HepG2 (cell line): ENCODE data around the gene CPNE5. TPM values are rescaled to one million over a fixed set of nuclear protein-coding genes. Genes with fewer than 3 reads are reported as not detected.

Experiments
- ATF7 ChIP-seq, 2 experiments: fragments of 450-650 bp in 1 of 2; sonication (generic) in 1 of 2; formaldehyde crosslinking in 1 of 2; IDR thresholded peaks; 2 replicates each; pipeline versions ENCODE4 v1.4.0 to v1.6.1; 2016 to 2020; ENCODE audit warnings: antibody characterized with exemption in 1 of 2, mild to moderate bottlenecking in 1 of 2, missing genetic modification reagents in 1 of 2
- ATF7-NPFF ChIP-seq: sonication (generic); formaldehyde crosslinking; IDR thresholded peaks from 2 replicates; pipeline ENCODE4 v1.8.1; 2023; ENCODE audit warnings: mild to moderate bottlenecking, low read depth, missing genetic modification reagents, moderate library complexity
- CENPX ChIP-seq: sonication (generic); formaldehyde crosslinking; IDR thresholded peaks from 2 replicates; pipeline ENCODE4 v1.9.0; 2021; ENCODE audit warnings: mild to moderate bottlenecking, missing genetic modification reagents, moderate library complexity
- HMGA1 ChIP-seq: sonication (generic); formaldehyde crosslinking; conservative IDR thresholded peaks from 2 replicates; pipeline ENCODE4 v1.4.0; 2020; ENCODE audit warnings: missing genetic modification reagents
- JDP2 ChIP-seq: sonication (generic); formaldehyde crosslinking; IDR thresholded peaks from 2 replicates; pipeline ENCODE4 v1.8.1; 2022; ENCODE audit warnings: missing genetic modification reagents, borderline replicate concordance
- KAT2B ChIP-seq: fragments of 150-350 bp; IDR thresholded peaks from 2 replicates; pipeline ENCODE4 v1.6.1; 2014; ENCODE audit warnings: low read depth, low read length, borderline replicate concordance
- KDM2A ChIP-seq: sonication (generic); formaldehyde crosslinking; IDR thresholded peaks from 2 replicates; pipeline ENCODE4 v1.4.0; 2020; ENCODE audit warnings: low read depth, missing genetic modification reagents, borderline replicate concordance
- MAF1 ChIP-seq: sonication (generic); formaldehyde crosslinking; IDR thresholded peaks from 2 replicates; pipeline ENCODE4 v1.5.0; 2020; ENCODE audit warnings: missing genetic modification reagents, borderline replicate concordance
- SMC3 ChIP-seq: IDR thresholded peaks from 2 replicates; pipeline ENCODE4 v1.6.1; 2011; ENCODE audit warnings: low read length, improper control_type of control experiment
- SP1 ChIP-seq, 2 experiments: fragments of 450-650 bp in 1 of 2; sonication (generic) in 1 of 2; formaldehyde crosslinking in 1 of 2; IDR thresholded peaks; 2 replicates each; pipeline versions ENCODE4 v1.4.0 to v1.6.1; 2016 to 2020; ENCODE audit warnings: missing genetic modification reagents in 1 of 2
- XRCC5 ChIP-seq: fragments of 200-400 bp; formaldehyde crosslinking; optimal IDR thresholded peaks from 2 replicates; pipeline ENCODE3; 2017; ENCODE audit warnings: mild to moderate bottlenecking, low read length
- ZNF660 ChIP-seq: sonication (generic); formaldehyde crosslinking; IDR thresholded peaks from 2 replicates; pipeline ENCODE4 v1.5.1; 2020; ENCODE audit warnings: mild to moderate bottlenecking, low read depth, missing genetic modification reagents, borderline replicate concordance
- ZNF709 ChIP-seq: sonication (generic); formaldehyde crosslinking; IDR thresholded peaks from 2 replicates; pipeline ENCODE4 v1.5.0; 2020; ENCODE audit warnings: mild to moderate bottlenecking, missing genetic modification reagents
- polyA plus RNA-seq, 8 experiments: library from polyadenylated mRNA; depleted of rRNA in 3 of 8; stranded (reverse) in 7 of 8; unstranded in 1 of 8; fragments of >200 nt; fragmentation: Illumina TruSeq in 4 of 8; extraction: Trizol in 4 of 8; gene quantifications; 2 replicates each; pipeline versions ENCODE4 v1.2.1 to v1.2.3, GENCODE V29; 2011 to 2016; ENCODE audit warnings: low read depth in 4 of 8, missing spikeins in 1 of 8, mixed read lengths in 1 of 8; ENCODE audit not compliant: insufficient read depth in 1 of 8
- total RNA-seq, 5 experiments: library from RNA; depleted of rRNA; stranded (reverse); fragments of >200 nt; fragmentation: Illumina TruSeq; extraction: Trizol; gene quantifications; 2 replicates each; pipeline ENCODE4 v1.2.3, GENCODE V29; 2016; ENCODE audit warnings: low read depth in 1 of 5
- TF ChIP-seq, protein P1 (sequence below): sonication (generic); formaldehyde crosslinking; conservative IDR thresholded peaks from 2 replicates; pipeline ENCODE4 v1.4.0; 2020; ENCODE audit warnings: mild to moderate bottlenecking, missing genetic modification reagents, moderate library complexity
- TF ChIP-seq, protein P2 (sequence below): sonication (generic); formaldehyde crosslinking; IDR thresholded peaks from 2 replicates; pipeline ENCODE4 v1.4.0; 2020; ENCODE audit warnings: mild to moderate bottlenecking, missing genetic modification reagents
- TF ChIP-seq, protein P3 (sequence below): sonication (generic); formaldehyde crosslinking; IDR thresholded peaks from 2 replicates; pipeline ENCODE4 v1.4.0; 2020; ENCODE audit warnings: missing genetic modification reagents
- TF ChIP-seq, protein P4 (sequence below): sonication (generic); formaldehyde crosslinking; IDR thresholded peaks from 2 replicates; pipeline ENCODE4 v1.5.0; 2020; ENCODE audit warnings: missing genetic modification reagents
- TF ChIP-seq, protein P5 (sequence below): sonication (generic); formaldehyde crosslinking; IDR thresholded peaks from 2 replicates; pipeline ENCODE4 v1.4.0; 2020; ENCODE audit warnings: missing genetic modification reagents, mild to moderate bottlenecking, borderline replicate concordance
- TF ChIP-seq, protein P6 (sequence below): sonication (generic); formaldehyde crosslinking; IDR thresholded peaks from 2 replicates; pipeline ENCODE4 v1.5.0; 2020; ENCODE audit warnings: missing genetic modification reagents, mild to moderate bottlenecking, borderline replicate concordance

CPNE5 gene
- total and polyA plus RNA-seq, 2 of the 13 experiments (the other 11 are each of a cell fraction or from before 2014, with no cell fraction given) = 0.16 TPM; not detected in 1

DNA sequence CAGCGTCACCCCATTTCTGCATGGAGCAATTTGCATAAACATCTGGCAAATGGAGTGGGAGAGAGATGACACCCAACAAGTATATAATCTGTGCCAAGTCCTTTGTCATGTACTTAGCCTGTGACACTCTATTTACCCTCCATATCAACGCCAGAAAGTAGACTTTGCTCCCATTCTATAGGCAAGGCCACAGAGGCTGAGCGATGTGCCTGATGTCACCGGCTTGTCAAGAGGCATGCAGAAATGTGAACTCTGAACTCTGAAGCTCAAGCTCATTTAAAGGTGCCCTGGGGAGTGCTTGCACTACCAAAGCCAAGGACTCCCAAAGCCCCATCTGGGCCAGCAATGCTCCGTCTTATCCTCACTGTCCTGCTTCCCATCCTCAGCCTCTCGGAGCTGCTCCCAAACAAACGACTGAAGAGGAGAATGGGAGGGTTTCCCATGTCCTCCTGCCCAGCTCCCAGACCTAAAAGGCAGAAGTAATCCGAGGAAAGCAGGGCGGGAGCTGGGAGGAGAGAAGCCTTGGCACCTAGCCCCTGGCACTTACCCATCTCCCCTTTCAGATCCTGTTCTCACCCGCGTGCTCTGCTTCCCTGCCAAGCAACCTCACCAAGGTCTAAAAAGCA lies 9.2 kb downstream of the CPNE5 start (continued):
- TF ChIP-seq, protein P1, sequence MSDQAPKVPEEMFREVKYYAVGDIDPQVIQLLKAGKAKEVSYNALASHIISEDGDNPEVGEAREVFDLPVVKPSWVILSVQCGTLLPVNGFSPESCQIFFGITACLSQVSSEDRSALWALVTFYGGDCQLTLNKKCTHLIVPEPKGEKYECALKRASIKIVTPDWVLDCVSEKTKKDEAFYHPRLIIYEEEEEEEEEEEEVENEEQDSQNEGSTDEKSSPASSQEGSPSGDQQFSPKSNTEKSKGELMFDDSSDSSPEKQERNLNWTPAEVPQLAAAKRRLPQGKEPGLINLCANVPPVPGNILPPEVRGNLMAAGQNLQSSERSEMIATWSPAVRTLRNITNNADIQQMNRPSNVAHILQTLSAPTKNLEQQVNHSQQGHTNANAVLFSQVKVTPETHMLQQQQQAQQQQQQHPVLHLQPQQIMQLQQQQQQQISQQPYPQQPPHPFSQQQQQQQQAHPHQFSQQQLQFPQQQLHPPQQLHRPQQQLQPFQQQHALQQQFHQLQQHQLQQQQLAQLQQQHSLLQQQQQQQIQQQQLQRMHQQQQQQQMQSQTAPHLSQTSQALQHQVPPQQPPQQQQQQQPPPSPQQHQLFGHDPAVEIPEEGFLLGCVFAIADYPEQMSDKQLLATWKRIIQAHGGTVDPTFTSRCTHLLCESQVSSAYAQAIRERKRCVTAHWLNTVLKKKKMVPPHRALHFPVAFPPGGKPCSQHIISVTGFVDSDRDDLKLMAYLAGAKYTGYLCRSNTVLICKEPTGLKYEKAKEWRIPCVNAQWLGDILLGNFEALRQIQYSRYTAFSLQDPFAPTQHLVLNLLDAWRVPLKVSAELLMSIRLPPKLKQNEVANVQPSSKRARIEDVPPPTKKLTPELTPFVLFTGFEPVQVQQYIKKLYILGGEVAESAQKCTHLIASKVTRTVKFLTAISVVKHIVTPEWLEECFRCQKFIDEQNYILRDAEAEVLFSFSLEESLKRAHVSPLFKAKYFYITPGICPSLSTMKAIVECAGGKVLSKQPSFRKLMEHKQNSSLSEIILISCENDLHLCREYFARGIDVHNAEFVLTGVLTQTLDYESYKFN = peak; percentile 98
- TF ChIP-seq MAF1 = peak; percentile 75; the same call in 1 of the 2 replicates
- peak; percentile 29; the same call in 1 of the 2 replicates for TF ChIP-seq SMC3
- TF ChIP-seq, protein P2, sequence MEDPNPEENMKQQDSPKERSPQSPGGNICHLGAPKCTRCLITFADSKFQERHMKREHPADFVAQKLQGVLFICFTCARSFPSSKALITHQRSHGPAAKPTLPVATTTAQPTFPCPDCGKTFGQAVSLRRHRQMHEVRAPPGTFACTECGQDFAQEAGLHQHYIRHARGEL (CRISPR knock-in tag) = no peak
- TF ChIP-seq KDM2A = no peak
- no peak for TF ChIP-seq HMGA1 (CRISPR knock-in tag)
- no peak for TF ChIP-seq ZNF709 (CRISPR knock-in tag)
- TF ChIP-seq SP1 (IDR thresholded peaks at IDR 0.05) = no peak
- 0 out of 2 replicates have a peak, but pooled peaks have one; percentile 46 for TF ChIP-seq SP1 (CRISPR knock-in tag; IDR thresholded peaks at IDR 0.05)
- no peak for TF ChIP-seq JDP2 (CRISPR knock-in tag)
- TF ChIP-seq ZNF660 (CRISPR knock-in tag) = no peak
- TF ChIP-seq, protein P3, sequence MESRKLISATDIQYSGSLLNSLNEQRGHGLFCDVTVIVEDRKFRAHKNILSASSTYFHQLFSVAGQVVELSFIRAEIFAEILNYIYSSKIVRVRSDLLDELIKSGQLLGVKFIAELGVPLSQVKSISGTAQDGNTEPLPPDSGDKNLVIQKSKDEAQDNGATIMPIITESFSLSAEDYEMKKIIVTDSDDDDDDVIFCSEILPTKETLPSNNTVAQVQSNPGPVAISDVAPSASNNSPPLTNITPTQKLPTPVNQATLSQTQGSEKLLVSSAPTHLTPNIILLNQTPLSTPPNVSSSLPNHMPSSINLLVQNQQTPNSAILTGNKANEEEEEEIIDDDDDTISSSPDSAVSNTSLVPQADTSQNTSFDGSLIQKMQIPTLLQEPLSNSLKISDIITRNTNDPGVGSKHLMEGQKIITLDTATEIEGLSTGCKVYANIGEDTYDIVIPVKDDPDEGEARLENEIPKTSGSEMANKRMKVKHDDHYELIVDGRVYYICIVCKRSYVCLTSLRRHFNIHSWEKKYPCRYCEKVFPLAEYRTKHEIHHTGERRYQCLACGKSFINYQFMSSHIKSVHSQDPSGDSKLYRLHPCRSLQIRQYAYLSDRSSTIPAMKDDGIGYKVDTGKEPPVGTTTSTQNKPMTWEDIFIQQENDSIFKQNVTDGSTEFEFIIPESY (CRISPR knock-in tag) = peak; percentile 48; the same call in 1 of the 2 replicates
- no peak for TF ChIP-seq ATF7-NPFF (CRISPR knock-in tag)
- TF ChIP-seq, protein P4, sequence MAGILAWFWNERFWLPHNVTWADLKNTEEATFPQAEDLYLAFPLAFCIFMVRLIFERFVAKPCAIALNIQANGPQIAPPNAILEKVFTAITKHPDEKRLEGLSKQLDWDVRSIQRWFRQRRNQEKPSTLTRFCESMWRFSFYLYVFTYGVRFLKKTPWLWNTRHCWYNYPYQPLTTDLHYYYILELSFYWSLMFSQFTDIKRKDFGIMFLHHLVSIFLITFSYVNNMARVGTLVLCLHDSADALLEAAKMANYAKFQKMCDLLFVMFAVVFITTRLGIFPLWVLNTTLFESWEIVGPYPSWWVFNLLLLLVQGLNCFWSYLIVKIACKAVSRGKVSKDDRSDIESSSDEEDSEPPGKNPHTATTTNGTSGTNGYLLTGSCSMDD (CRISPR knock-in tag) = no peak
- TF ChIP-seq CENPX (CRISPR knock-in tag) = no peak
- peak; percentile 83 for TF ChIP-seq XRCC5
- TF ChIP-seq, protein P5, sequence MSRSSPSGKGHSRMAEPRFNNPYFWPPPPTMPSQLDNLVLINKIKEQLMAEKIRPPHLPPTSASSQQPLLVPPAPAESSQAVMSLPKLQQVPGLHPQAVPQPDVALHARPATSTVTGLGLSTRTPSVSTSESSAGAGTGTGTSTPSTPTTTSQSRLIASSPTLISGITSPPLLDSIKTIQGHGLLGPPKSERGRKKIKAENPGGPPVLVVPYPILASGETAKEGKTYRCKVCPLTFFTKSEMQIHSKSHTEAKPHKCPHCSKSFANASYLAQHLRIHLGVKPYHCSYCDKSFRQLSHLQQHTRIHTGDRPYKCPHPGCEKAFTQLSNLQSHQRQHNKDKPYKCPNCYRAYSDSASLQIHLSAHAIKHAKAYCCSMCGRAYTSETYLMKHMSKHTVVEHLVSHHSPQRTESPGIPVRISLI (CRISPR knock-in tag) = peak; percentile 91
- TF ChIP-seq ATF7 (IDR thresholded peaks at IDR 0.05) = peak; percentile 76
- peak; percentile 96 for TF ChIP-seq ATF7 (CRISPR knock-in tag; IDR thresholded peaks at IDR 0.05)
- TF ChIP-seq KAT2B = no peak
- TF ChIP-seq, protein P6, sequence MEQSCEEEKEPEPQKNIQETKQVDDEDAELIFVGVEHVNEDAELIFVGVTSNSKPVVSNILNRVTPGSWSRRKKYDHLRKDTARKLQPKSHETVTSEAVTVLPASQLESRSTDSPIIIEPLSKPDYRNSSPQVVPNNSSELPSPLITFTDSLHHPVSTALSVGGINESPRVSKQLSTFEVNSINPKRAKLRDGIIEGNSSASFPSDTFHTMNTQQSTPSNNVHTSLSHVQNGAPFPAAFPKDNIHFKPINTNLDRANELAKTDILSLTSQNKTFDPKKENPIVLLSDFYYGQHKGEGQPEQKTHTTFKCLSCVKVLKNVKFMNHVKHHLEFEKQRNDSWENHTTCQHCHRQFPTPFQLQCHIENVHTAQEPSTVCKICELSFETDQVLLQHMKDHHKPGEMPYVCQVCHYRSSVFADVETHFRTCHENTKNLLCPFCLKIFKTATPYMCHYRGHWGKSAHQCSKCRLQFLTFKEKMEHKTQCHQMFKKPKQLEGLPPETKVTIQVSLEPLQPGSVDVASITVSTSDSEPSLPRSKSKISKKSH (CRISPR knock-in tag) = no peak
